Measurements from ENCODE around the gene TTC39B.

The TTC39B gene

DNA sequence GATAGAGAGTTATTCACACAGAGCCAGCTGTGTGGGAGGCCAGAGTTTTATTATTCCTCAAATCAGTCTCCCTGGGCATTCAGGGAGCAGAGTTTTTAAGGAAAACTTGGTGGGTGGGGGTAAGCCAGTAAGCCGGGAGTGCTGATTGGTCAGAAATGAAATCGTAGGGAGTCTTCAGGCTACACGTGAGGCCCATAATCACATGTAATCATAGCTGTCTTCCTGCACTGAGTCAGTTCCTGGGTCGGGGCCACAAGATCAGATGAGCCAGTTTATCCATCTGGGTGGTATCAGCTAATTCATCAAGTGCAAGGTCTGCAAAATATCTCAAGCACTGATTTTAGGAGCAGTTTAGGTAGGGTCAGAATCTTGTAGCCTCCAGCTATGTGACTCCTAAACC lies 10.8 kb upstream of the TTC39B start:
- DNase-seq = no peak

DNA sequence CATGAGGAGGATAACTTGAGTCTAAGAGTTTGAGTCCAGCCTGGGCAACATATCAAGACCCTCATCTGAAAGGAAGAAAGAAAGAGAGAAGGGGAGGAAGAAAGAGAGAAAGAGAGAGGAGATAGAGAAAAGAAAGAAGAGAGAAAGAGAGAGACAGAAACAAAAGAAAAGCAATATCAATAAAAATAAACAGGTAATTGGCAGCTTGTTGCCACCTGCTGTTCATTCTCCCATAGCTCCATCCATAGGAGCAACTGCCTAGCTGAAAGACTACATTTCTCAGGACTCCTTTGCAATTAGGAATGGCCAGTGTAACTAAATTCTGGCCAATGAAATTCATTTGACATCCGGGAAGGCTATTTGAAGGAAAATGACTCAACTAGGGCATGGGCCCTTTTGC lies 4.6 kb upstream of the TTC39B start:
- H3K27me3 Mint-ChIP-seq = no peaks in the 10 kb centered on the region
- peaks cover 42% of the 10 kb centered on the region for H3K4me1 Mint-ChIP-seq (ENCODE audit: low read depth)
- DNase-seq = no peak
- H3K9me3 Mint-ChIP-seq = peaks cover 5% of the 10 kb centered on the region
- H3K27ac Mint-ChIP-seq = peak overlapping the region; percentile 2
- H3K36me3 Mint-ChIP-seq (ENCODE audit: low read depth) = peaks cover 3% of the 10 kb centered on the region
- H3K4me3 Mint-ChIP-seq = no peak overlapping the region

More for the DNA sequence above, 10.8 kb upstream of the TTC39B start:
- peaks cover 9% of the 10 kb centered on the region for H3K4me1 Mint-ChIP-seq (ENCODE audit: low read depth)
- no peak overlapping the region for H3K27ac Mint-ChIP-seq
- H3K4me3 Mint-ChIP-seq = no peak overlapping the region
- H3K36me3 Mint-ChIP-seq (ENCODE audit: low read depth) = no peaks in the 10 kb centered on the region
- peaks cover 9% of the 10 kb centered on the region for H3K9me3 Mint-ChIP-seq
- no peaks in the 10 kb centered on the region for H3K27me3 Mint-ChIP-seq

DNA sequence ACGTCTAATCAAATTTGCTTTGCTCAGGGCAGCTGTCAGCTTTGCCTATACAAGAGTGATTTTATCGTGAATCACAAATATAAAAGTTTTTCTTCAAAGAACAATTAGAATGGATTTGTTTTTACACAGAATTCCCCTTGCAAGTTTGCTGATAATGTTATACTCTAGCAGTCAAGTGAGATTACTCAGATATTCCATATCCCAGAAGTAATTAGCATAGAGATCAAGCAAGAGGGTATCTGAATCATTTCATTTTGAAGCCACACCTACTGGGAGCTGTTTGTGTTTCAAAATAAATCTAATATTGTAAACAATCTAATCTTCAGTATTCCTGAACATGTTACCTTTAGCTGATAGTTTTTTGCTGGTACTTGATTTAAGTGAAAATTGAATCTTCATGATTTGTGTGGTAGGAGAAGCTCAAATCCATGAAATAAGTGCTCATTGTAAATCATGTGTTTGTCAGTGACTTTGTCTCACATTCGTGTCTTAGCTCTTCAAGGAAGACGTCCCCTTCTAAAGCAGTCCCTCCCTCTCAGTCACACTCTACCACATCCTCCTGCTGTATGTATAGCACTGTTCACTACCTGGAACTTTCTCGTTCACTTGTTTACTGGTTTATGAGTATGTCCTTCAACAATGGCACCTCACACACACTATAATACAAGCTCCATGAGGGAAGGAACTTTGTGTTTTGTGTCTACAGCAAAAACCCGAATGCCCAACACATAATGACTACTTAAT lies 3.3 kb upstream of the TTC39B start:
- peak overlapping the region; percentile 32 for H3K4me3 Mint-ChIP-seq
- H3K36me3 Mint-ChIP-seq (ENCODE audit: low read depth) = peaks cover 12% of the 10 kb centered on the region
- DNase-seq = no peak
- H3K4me1 Mint-ChIP-seq (ENCODE audit: low read depth) = peaks cover 50% of the 10 kb centered on the region
- H3K9me3 Mint-ChIP-seq = peaks cover 5% of the 10 kb centered on the region
- H3K27me3 Mint-ChIP-seq = no peaks in the 10 kb centered on the region
- peak overlapping the region; percentile 88 for H3K27ac Mint-ChIP-seq

DNA sequence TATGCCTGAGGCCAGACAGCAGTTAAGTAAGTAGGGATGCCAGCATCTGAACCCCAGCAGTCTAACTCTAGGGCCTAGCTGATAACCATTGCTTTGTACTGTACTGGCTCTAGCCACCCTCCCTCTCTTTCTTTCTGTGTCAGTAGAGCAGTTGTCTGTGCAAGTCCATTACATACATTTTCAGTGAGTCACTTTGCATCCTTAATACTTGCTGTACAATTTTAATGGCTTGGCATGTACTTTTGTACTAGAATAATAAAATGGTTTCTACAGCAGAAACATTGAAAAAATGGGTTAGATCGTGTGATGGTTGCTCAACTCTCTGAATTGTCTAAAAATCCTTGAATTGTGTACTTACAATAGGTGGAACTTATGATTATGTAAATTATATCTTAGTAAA lies 1.5 kb upstream of the TTC39B start:
- peak overlapping the region; percentile 48 for H3K27ac Mint-ChIP-seq
- peaks cover 20% of the 10 kb centered on the region for H3K36me3 Mint-ChIP-seq (ENCODE audit: low read depth)
- no peaks in the 10 kb centered on the region for H3K27me3 Mint-ChIP-seq
- no peak overlapping the region for H3K4me3 Mint-ChIP-seq
- no peak for DNase-seq
- peaks cover 63% of the 10 kb centered on the region for H3K4me1 Mint-ChIP-seq (ENCODE audit: low read depth)
- peaks cover 2% of the 10 kb centered on the region for H3K9me3 Mint-ChIP-seq

DNA sequence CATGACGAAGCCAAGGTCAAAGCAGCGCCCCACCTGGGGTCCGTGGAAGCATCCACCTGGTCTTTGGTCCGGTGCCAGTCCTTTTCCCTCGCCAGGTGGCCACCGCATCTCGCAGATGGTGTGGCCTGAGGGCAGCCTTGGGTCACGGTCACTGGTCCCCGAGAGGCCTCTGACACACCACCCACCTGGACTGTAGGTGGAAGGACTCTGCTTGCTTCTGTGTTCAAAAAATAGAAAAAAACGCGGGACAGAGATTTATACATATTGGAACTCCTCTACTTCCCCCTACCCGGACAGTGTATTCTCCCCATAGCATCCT lies 466 bp upstream of the TTC39B start:
- H3K36me3 Mint-ChIP-seq (ENCODE audit: low read depth) = peaks cover 20% of the 10 kb centered on the region
- peaks cover 63% of the 10 kb centered on the region for H3K4me1 Mint-ChIP-seq (ENCODE audit: low read depth)

DNA sequence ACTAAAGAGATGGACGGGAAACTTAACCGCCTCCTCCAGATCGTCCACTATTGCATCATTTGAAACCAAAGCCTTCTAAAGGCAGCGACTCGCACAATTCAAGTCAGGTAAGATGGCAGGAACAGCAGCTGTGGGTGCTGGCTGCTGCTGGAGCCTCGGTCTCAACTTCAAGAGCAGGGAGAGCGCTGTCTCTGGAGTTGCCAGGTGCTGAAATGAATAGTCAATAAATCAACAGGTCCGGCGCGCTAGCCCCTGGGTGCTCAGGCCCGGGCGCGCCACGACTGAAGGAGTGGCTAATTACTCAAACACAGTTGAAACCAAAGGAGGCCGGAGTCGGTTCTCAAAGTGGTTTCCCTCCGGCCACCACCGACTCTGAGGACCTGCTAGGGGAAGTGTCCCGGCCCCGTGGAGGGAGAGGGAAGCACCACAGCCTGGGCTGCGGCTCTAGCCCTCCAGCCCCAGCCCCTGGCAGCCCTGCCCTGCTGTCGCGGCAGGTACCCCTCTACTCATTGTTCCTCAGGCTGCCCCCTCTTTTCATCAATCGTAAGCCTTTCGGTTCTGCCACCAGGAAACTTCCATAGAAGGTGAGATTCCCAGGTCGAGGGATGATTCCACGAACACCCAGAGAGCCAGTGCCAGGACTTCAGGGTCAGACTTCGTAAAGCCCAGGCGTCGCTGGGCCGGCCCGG lies 804 bp downstream of the TTC39B start:
- Mint-ChIP-seq H3K4me3 (peak overlapping the region; percentile 99), H3K9me3 (peaks cover under 1% of the 10 kb centered on the region), H3K27ac (peak overlapping the region; percentile 89), H3K36me3 (ENCODE audit: low read depth) (peaks cover 23% of the 10 kb centered on the region), H3K27me3 (no peaks in the 10 kb centered on the region), H3K4me1 (ENCODE audit: low read depth) (peaks cover 59% of the 10 kb centered on the region)
- peak; percentile 66 for DNase-seq

More for the DNA sequence above, 466 bp upstream of the TTC39B start:
- H3K27ac Mint-ChIP-seq = peak overlapping the region; percentile 87
- H3K9me3 Mint-ChIP-seq = no peaks in the 10 kb centered on the region
- no peaks in the 10 kb centered on the region for H3K27me3 Mint-ChIP-seq
- DNase-seq = no peak
- peak overlapping the region; percentile 99 for H3K4me3 Mint-ChIP-seq

DNA sequence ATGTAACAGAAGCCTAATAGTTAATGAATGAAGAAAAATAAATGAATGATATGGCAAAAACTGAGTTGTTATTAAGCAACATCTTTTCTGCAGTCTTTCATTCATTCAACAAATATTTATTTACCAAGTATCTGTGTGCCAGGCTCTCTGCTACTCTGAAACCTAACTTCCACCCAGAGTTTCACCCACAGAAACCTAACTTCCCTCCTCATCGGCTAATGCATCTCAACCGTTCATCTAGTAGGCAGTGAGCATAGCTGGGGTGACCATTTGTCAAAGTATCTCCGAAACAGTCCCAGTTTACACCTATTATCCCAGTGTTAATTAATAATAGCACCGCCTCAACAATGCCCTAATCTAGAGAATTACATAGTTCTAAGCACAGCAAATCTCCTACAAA lies 1.5 kb downstream of the TTC39B start:
- peak overlapping the region; percentile 89 for H3K27ac Mint-ChIP-seq
- H3K4me1 Mint-ChIP-seq (ENCODE audit: low read depth) = peaks cover 61% of the 10 kb centered on the region
- DNase-seq = no peak
- H3K4me3 Mint-ChIP-seq = peak overlapping the region; percentile 99
- H3K9me3 Mint-ChIP-seq = peaks cover 4% of the 10 kb centered on the region
- peaks cover 27% of the 10 kb centered on the region for H3K36me3 Mint-ChIP-seq (ENCODE audit: low read depth)
- H3K27me3 Mint-ChIP-seq = no peaks in the 10 kb centered on the region

DNA sequence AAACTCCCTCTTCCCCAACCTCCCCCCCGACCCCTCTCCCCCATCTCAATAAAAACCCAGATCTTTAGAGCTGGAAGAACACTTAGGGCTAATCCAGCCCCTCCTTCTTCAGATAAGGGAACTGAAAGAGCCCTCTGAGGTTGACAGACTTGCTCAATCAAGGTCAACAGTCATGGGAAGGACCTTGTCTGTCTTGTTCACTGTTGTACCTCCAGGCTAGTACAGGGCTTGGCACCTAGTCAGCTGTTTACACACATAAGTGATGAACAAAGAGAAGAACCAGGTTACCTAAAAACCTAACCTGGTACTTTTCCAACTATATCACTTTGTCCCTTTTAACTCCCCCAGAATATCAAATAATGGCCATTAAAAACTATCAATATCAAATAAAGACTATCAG lies 2.4 kb downstream of the TTC39B start:
- DNase-seq = no peak
- Mint-ChIP-seq H3K27ac (peak overlapping the region; percentile 7), H3K36me3 (ENCODE audit: low read depth) (peaks cover 27% of the 10 kb centered on the region), H3K27me3 (no peaks in the 10 kb centered on the region), H3K4me3 (peak overlapping the region; percentile 99), H3K9me3 (peaks cover 4% of the 10 kb centered on the region), H3K4me1 (ENCODE audit: low read depth) (peaks cover 61% of the 10 kb centered on the region)

DNA sequence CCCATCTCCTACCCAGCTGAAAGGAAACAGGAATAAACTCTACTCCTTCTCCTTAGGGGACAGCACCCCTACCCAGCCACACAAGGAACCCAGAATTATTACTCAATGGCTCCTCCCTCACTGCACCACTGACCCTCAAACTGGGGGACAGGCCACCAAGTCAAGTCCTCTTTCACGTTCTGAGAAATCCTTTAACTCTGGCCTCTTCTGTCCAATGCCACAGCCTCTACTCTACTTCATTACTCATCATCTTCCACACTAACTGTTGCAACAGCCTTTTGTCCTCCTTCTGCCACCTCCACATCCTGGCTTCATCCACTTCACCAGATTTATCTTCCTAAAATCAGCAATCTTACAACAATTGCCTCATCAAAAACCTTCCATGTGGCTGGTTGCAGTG lies 6.8 kb downstream of the TTC39B start:
- Mint-ChIP-seq H3K9me3 (peaks cover 18% of the 10 kb centered on the region), H3K4me1 (ENCODE audit: low read depth) (peaks cover 76% of the 10 kb centered on the region), H3K36me3 (ENCODE audit: low read depth) (peaks cover 46% of the 10 kb centered on the region), H3K27me3 (no peaks in the 10 kb centered on the region), H3K27ac (peak overlapping the region; percentile 98), H3K4me3 (peak overlapping the region; percentile 68)
- DNase-seq = no peak

DNA sequence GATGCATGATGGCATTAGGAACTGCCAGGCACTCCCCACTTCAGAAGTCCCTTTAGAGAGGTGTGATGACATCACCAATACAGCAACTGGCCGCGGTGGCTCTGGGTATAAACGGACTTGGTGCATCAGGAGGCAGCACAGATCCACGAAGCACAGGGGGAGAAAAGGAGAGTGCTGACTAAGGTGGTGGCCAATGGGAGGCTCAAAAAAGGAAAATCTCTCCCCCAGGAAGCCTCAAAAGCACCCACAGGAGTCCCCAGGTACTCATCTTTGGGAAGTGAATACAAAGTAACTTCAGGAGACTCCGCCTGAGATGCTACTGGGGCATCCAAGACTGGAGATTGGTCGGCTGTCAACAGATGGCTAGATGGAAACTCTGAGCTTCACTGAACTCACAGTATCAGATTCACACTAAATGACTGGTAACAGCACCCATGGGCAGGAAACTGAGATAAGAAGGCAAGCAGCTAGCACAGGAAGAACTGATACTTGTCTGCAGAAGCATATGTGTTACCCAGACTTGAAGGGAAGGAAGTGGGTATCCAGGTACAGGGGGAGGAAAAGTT lies 7.6 kb downstream of the TTC39B start:
- Mint-ChIP-seq H3K4me1 (ENCODE audit: low read depth) (peaks cover 76% of the 10 kb centered on the region), H3K27ac (peak overlapping the region; percentile 98), H3K4me3 (peak overlapping the region; percentile 68), H3K36me3 (ENCODE audit: low read depth) (peaks cover 42% of the 10 kb centered on the region), H3K9me3 (peaks cover 18% of the 10 kb centered on the region), H3K27me3 (no peaks in the 10 kb centered on the region)
- DNase-seq = peak; percentile 76

DNA sequence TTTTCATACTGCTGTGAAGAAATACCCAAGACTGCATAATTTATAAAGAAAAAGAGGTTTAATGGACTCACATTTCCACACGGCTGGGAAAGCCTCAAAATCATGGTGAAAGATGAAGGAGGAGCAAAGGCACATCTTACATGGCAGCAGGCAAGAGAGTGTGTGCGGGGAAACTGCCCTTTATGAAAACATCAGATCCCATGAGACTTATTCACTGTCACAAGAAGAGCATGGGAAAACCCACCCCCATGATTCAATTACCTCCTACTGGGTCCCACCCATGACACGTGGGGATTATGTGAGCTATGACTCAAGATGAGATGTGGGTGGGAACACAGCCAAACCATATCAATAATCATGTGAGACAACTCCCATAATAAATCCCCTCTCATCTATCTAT lies 8.7 kb downstream of the TTC39B start:
- no peak for DNase-seq
- Mint-ChIP-seq H3K4me3 (peak overlapping the region; percentile 68), H3K27me3 (no peaks in the 10 kb centered on the region), H3K9me3 (peaks cover 18% of the 10 kb centered on the region), H3K27ac (peak overlapping the region; percentile 98), H3K36me3 (ENCODE audit: low read depth) (peaks cover 43% of the 10 kb centered on the region), H3K4me1 (ENCODE audit: low read depth) (peaks cover 82% of the 10 kb centered on the region)

DNA sequence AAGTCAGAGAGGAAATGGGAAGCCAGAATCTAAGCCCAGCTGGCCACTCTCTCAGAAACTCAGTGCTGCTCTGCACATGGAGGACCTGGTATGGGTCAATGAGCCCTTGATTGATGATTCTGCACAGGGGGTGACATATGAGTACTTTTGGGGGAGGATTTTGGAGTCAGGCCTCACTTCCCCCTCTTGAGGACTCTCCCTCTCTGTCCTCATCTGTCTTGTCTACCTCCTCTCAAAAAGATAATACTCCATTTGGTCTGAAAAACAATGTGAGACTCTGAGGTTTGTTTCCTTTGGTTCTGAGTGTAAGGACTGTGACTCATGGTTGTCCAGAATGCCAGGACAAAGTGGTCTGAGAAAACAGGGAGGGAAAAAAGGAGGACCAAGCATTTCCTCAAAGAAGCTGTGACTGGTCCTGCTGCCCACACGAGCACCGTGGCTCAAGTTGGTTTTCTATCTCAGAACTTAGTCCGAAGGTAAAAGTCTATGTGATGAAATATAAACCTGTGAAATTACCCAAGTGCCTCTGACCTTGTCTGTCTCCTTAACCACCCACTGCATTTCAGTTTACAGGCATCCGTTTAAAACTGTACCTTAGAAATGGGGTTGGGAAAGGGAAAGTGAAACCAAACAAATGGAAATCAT lies 11.1 kb downstream of the TTC39B start:
- Mint-ChIP-seq H3K27me3 (no peaks in the 10 kb centered on the region), H3K4me3 (peak overlapping the region; percentile 76), H3K4me1 (ENCODE audit: low read depth) (peaks cover 92% of the 10 kb centered on the region), H3K27ac (peak overlapping the region; percentile 98), H3K9me3 (peaks cover 21% of the 10 kb centered on the region), H3K36me3 (ENCODE audit: low read depth) (peaks cover 53% of the 10 kb centered on the region)
- peak; percentile 66 for DNase-seq

DNA sequence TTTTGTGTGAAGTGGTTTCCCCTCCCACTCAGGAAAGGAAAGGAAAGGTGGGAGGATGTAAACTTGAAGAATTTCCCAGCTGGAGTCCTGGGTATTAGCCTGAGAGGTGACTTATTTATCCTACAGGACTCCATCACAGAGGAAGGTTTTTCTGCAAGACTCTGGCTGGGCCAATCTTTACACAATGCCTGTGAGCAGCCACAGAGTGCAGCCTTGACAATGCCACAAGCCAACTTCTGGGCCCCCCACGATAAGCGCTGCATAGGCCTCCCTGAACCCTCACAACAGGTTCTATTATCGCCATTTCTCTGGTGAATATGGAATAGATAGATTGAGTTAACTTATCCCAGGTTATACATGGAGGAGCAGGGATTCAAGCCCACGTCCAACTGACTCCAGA lies 12.4 kb downstream of the TTC39B start:
- peak overlapping the region; percentile 98 for H3K27ac Mint-ChIP-seq
- peaks cover 57% of the 10 kb centered on the region for H3K36me3 Mint-ChIP-seq (ENCODE audit: low read depth)
- no peaks in the 10 kb centered on the region for H3K27me3 Mint-ChIP-seq
- peaks cover 88% of the 10 kb centered on the region for H3K4me1 Mint-ChIP-seq (ENCODE audit: low read depth)
- peak overlapping the region; percentile 76 for H3K4me3 Mint-ChIP-seq
- peaks cover 20% of the 10 kb centered on the region for H3K9me3 Mint-ChIP-seq
- no peak for DNase-seq

DNA sequence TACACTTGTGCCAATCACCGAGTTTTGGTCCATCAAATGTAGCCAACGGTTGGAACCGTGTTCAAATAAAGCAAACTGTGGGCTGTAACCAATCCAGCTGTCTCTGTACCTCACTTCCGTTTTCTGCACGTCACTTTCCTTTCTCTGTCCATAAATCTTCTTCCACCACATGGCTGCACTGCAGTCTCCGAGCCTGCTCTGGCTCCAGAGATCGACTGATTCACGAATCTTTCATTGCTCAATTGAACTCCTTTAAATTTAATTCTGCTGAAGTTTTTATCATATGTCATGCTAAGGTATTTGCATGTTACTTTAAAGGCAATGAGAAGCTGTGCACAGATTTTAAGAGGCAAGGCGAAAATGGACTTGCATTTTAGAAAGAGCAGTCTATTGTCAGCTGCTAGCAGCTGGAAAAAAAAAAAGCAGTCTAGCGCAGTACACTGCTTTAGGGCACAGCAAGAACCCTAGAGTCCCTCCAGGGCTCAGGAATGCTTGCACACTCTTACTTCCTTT lies 13.2 kb downstream of the TTC39B start:
- Mint-ChIP-seq H3K36me3 (ENCODE audit: low read depth) (peaks cover 57% of the 10 kb centered on the region), H3K27ac (peak overlapping the region; percentile 98), H3K4me3 (peak overlapping the region; percentile 59), H3K9me3 (peaks cover 18% of the 10 kb centered on the region), H3K27me3 (no peaks in the 10 kb centered on the region), H3K4me1 (ENCODE audit: low read depth) (peaks cover 88% of the 10 kb centered on the region)
- DNase-seq = no peak
